ENCODE measurements around the gene ARSD.
"Not testable (repeated sequence)": the region's sequence is repeated elsewhere in the genome, so short reads cannot be mapped to it uniquely, and the experiment has no call there.

- TF ChIP-seq CTCF (IDR thresholded peaks at IDR 0.05; ENCODE audit: borderline replicate concordance, extremely low read depth, low read length, poor library complexity, severe bottlenecking); EZH2 (IDR thresholded peaks at IDR 0.05; ENCODE audit: borderline replicate concordance, low read depth, low read length, severe bottlenecking): not testable (repeated sequence)
These were observed 8.8 kb upstream of the ARSD start for GRCh38 chrX:2937942-2938341.

All from DND-41 (cell line).